Activated CD4-positive, alpha-beta T cell treated with anti-CD3 and anti-CD28 coated beads, Interleukin-2, amount 50 U/mL, for 1 hour (primary cell): ENCODE data around the gene CRBN.

Experiments
- DNase-seq: peaks from one replicate; pipeline ENCODE4 v3.0.0-alpha.2; 2020

Gene CRBN

DNA sequence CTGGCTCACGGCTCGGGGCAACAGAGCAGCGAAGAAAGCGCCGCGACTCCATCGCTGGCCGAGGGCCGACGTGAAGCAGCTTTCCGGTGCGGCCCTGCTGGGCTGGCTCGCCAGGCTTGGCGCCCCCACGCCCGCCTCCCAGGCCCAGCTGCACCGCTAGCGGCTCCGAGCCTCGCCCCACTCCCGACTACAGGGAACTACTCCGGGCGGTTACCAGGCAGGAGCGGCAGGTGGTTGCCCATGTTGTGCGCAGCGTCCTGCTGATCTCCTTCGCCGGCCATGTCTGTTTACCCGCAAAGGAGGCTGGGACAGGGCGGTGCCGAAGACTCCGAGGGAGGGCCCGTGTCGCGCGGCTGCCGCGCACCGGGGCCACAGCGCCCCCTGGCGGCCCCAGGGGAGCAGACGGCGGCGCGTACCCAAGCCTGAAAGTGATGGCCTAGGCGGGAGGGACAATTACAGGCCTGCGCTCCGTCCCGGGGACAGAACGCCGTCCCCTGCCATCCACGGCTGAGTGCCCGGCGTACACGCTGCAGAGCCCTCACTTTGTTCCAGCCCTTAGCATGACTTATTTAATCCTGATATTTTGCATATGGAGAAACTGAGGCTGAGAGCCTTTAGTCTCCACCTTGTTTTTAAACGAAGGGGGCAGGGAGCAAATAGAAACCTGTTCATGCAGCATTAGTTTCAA is at the start of gene CRBN:
TSS of gene CRBN (minus strand) at position 285 of the 688 bp plus-strand sequence. CDS start at position 281, 4 bp downstream.
- peak; percentile 84 for DNase-seq

DNA sequence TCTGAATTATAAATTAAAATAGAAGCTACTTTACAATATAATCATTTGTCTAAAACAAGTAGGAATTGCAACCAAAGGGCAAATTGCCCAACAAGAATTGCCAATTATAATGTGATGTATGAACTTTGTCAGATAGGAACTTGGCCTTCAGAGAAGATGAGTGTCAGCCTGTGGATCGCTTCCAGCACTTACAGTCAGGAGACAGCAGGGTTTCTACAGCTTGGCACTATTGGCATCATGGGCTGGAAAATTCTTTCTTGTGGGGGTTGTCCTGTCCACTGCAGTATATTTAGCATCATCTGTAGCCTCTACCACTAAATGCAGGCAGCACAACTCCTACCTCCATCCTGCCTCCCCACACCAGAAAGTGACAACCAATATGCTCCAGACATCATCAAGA is 48.1 kb upstream of the CRBN start:
- DNase-seq = no peak

- no peak for DNase-seq
These were observed 42.0 kb upstream of the CRBN start for GRCh38 chr3:3221528-3221927.

DNA sequence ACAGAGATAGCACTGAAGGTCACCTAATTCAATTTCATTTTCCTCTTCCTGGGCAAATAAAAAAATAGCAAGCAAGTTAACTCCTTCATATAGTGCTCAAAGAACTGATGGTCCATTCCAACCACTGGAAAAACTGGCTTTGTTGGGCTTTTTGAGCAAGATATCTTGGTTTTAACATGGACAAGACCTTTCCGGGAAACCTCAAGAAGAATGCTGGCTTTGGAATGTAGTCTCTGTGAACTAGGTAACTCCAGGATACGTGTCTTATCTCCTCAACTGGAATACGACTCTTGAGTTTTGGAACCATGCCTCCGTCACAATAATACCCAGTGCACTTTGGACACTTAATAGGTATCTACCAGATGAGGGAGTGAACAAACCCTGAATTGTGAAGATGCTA is 36.9 kb upstream of the CRBN start:
- DNase-seq = no peak

DNA sequence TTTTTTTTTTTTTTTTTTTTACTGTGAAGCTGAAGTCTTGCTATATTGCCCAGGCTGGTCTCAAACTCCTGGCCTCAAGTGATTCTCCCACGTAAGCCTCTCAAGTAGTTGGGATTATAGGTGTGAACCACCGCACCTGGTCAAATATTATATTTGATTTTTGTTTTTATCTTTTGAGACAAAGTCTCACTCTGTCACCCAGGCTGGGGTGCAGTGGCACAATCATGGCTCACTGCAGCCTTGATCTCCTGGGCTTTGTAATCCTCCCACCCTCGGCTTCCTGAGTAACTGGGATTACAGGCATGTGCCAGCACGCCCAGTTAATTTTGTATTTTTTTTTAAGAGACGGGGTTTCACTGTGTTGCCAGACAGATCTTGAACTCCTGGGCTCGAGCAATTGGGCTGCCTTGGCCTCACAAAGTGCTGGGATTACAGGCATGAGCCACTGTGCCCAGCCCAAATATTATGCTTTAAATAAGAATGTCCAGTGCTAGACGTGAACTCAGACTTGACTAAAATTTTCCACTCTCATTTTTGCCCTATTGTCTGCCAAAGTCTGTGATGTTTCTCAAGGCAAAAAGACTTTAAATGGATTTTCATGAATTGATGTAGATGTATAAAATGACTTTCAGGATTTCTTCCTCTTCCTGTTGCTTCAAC is 33.4 kb upstream of the CRBN start:
- DNase-seq = no peak

- no peak for DNase-seq
These were observed 30.2 kb upstream of the CRBN start for GRCh38 chr3:3209714-3210113.

DNA sequence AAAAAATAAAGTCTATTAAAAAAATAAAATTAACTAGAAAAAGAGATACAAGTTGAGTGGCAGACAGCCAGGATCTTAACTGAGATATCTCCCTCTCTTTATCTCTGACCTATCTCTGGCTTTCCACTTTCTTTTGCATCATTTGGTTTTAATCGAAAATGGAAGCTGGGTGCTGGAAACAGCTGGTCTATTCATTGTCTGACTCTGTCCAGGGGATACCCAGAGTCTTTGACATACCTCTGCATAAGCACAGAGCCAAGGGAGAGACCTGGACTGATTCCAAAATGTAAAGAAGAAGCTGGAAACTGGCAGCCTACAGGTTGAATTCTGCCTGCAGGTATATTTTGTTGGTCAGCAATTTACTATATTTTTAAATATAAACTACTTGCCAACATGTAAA is 29.6 kb upstream of the CRBN start:
- no peak for DNase-seq

- DNase-seq = no peak
These were observed 22.1 kb upstream of the CRBN start for GRCh38 chr3:3201611-3202010.

GRCh38 chr3:3200632-3201212 is 21.2 kb upstream of the CRBN start:
- DNase-seq = no peak

DNA sequence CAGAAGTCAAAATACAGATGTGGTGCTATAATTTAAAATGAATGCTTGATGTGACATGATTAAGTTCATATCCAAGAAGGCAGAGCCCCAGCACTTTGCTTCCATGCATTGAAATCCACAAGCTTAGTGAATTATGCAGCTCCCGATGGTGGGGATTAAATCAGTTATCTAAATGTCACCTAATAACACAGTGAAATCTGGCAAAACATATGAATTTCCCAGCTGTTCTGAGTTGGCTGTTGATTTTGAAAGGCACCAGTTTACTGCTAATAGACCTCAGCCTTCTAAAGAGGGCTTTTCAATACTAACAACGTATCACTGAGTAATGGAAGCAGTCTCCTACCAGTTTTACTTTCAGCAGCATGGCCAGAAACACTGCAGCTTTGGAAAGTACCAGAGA is 19.8 kb upstream of the CRBN start:
- DNase-seq = no peak

DNA sequence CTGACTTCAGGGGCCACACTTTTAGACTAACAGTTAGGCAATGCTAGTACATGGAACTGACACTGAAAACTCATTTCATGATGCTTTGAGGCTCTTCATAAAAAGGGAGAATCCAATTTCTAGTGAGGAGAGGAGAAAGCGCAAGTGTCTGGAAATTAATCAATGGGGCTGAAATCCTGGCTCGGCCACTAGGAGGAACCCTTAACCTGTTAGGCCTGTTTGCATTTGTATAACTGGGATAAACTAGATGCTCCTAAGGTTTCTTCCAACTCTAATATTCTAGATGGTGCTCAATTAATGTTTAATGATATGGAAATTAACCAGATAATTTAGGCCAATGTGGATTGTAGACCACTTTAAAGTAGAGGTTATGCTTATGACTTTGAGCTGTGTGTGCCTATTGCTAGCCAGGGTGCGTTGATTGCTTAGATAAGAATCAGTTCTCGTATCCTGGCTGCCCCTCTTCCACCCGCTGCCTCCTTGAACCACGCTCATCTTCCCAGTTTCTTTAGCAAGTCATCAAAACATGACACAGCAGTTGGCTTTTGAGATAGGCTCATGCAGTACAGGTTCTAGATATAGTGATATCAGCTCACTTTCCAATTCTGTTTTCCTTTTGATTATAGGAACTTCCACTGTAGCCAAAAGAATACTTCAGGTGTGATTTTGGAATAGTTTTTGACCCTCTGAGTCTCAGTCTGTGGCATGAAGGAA is 16.8 kb upstream of the CRBN start:
- DNase-seq = no peak

- DNase-seq = no peak
These were observed 15.4 kb upstream of the CRBN start for GRCh38 chr3:3194861-3195260.

- DNase-seq = no peak
These were observed 12.8 kb upstream of the CRBN start for GRCh38 chr3:3192286-3192675.

DNA sequence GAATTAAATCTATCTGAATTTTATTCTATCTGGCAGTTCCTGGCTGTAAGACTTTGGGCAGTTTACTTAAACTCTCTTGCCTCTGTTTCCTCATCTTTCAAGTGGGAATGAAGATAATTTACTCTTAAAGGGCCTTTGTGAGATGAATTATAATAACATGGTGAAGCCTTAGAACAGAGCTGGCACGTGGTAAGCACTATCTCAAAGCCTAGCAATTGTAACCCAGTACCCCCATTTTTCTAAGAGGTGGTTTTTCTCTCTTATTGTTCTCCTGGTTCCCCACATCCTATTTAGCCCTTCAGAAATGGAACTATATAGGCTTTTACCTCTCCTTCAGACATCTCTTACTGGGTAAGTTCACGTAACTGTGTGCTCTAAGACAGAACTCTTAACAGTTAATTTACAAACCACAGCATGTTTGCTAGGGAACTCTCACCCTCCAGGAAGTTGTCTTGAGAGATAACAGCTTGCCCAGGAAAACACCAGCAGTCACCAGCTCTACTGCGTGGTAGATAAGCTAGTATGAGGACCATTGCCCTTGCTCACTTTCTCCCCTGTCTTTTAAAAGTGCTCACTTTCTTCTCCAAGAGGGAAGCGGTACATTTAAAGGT is 12.3 kb upstream of the CRBN start:
- DNase-seq = no peak

DNA sequence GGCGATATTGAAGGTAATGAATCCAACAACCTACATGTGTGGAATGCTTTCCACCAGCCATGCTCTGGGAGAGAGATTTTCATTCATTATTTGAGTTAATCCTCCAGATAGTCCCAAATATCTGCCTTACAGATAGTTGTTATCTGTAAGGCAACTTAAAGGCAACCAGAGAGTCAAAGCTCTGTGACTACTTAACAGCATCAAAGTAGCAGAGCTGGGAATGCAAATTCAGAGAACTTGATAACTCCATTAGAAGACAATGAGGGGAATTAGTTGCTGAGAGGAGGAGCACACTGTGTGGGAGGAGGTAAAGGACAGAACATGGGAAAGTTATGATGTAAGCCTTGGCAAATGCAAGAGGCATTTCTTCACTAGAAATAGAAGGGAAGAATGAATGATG is 10.5 kb upstream of the CRBN start:
- DNase-seq = no peak

DNA sequence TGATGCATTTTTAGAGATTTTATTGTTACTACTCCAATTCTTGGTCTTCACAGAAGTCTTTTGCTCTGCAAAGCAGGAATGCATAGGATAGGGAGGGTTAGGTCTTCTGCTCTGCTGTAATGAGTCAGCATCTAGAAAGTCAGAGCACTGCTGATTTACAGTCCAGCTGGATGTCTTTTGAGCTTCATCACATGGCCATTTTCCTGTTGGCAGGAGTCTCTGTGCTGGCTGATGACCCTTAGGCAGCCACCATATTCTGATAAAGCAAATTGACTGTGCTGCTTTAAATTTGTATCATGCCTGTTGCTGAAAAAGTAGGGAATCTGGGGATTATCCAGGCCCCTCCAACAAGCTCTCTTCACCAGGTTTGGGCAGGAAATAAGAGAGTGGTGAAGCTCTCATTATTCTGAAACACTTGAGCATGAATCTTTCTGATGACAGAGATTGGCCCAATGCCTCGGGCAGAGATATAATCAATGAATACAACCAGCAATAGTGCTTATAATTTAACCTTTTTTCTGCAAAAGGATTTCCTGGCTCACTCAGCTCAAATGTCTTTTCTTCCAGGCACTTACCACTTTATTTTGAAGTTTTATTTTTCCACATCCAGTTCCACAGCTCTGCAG is 9.7 kb upstream of the CRBN start:
- no peak for DNase-seq

DNA sequence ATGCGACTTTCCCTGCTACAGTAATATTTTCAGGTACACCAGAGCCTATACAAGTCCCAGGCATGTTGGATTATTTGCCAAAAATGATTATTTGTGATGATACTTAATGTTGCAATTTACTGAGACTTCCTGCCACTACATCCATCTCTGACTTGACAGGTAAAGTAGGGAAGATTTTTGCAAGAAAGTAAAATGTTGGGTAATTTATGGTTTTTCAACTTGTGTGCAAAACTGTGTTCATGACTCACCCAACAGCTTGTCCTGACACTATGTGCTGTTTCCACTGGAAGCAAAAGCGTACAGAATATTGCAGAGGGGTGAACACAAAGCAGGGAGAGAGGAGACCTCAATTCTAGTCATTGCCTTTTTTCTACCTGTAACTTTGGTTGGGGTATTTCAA is 5.4 kb upstream of the CRBN start:
- no peak for DNase-seq

GRCh38 chr3:3180456-3180855 is 965 bp upstream of the CRBN start:
- no peak for DNase-seq

DNA sequence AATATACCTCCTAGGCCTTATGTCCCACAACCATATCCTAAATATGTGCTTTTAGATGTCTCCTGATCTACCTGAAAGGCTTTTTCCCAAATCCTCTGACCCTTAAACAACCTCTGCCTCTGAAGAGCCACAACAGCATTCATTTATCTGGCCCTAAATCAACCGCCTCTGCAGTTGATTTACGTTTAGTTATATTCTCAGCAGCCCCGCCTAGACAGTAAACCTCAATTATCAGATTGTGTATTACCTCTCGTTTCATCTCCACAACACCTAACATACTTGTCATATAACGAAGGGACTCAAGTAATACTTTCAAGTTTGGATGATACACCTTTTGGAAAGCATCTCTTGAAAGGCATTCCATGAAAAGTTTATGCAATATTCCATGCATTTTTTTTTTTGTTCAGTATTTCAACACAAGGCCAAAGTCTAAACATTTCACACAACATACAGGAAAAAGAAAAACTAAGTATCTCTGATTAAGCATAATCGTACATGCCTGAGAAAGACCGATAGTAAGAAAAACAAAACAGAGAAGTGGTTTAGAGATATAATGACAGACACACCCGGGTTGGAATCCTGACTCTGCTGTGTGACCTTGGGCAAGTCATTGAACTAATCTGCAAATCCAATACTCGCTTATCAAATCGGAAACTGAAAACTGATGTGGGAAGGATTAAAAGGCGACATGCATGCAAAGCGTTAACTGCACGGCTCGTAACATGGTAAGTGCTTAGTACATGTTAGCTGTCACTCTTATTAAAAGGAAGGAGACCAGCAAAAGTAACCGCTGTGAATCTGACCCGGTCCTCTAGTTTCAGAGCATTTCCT is 778 bp downstream of the CRBN start:
- no peak for DNase-seq

GRCh38 chr3:3177861-3178497 is 1.5 kb downstream of the CRBN start:
- no peak for DNase-seq

- DNase-seq = no peak
These were observed 6.9 kb downstream of the CRBN start for GRCh38 chr3:3172627-3173026.

DNA sequence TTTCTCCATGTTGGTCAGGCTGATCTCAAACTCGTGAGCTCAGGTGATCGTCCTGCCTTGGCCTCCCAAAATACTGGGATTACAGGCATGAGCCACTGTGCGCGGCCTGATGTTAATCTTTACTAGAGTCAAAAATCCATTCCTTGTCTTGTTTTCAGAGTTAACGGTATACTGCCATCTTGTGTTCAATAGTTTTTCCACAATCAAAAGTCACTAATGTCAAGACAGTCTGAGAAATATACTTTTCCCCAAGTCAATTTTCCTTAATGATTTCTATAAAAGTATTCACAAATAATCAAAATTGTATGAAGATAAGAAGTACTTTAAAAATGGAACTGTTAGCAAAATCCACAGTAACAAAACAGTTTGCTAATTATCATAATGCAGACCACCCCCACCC is 8.5 kb downstream of the CRBN start:
- DNase-seq = no peak
